ENCODE data around the gene PRODH.

GRCh38 chr22:18971321-18971751 lies 35.2 kb upstream of the PRODH start:
- TF ChIP-seq, protein P1, sequence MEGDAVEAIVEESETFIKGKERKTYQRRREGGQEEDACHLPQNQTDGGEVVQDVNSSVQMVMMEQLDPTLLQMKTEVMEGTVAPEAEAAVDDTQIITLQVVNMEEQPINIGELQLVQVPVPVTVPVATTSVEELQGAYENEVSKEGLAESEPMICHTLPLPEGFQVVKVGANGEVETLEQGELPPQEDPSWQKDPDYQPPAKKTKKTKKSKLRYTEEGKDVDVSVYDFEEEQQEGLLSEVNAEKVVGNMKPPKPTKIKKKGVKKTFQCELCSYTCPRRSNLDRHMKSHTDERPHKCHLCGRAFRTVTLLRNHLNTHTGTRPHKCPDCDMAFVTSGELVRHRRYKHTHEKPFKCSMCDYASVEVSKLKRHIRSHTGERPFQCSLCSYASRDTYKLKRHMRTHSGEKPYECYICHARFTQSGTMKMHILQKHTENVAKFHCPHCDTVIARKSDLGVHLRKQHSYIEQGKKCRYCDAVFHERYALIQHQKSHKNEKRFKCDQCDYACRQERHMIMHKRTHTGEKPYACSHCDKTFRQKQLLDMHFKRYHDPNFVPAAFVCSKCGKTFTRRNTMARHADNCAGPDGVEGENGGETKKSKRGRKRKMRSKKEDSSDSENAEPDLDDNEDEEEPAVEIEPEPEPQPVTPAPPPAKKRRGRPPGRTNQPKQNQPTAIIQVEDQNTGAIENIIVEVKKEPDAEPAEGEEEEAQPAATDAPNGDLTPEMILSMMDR (IDR thresholded peaks at IDR 0.05), result no peak
- TF ChIP-seq POLR2A (IDR thresholded peaks at IDR 0.05), result no peak
